Endothelial cell of hepatic sinusoid (primary cell): Measurements from ENCODE around the gene SETBP1.

ENCODE experiments used
- in situ Hi-C: cut with HindIII; loops from 2 replicates; pipeline ENCODE4 v1.10.0; 2017; ENCODE audit warnings: low sequenced_read_pairs

Gene SETBP1

GRCh38 chr18:44893966-44894365 lies 213.3 kb downstream of the SETBP1 start:
- in situ Hi-C loops = no loop called here

GRCh38 chr18:44895176-44895798 lies 214.6 kb downstream of the SETBP1 start:
- in situ Hi-C loops = no loop called here

GRCh38 chr18:44896846-44897245 lies 216.2 kb downstream of the SETBP1 start:
- in situ Hi-C loops = no loop called here

- in situ Hi-C loops = no loop called here
Observed at GRCh38 chr18:44897411-44897810, 216.7 kb downstream of the SETBP1 start.

- in situ Hi-C loops = no loop called here
Observed at GRCh38 chr18:44897816-44898215, 217.1 kb downstream of the SETBP1 start.

- in situ Hi-C loops = no loop called here
Observed at GRCh38 chr18:44898498-44898897, 217.8 kb downstream of the SETBP1 start.

- in situ Hi-C loops = no loop called here
Observed at GRCh38 chr18:44899832-44900231, 219.1 kb downstream of the SETBP1 start.

GRCh38 chr18:44900627-44901026 lies 219.9 kb downstream of the SETBP1 start:
- in situ Hi-C loops = no loop called here

GRCh38 chr18:44901283-44901682 lies 220.6 kb downstream of the SETBP1 start:
- in situ Hi-C loops = no loop called here

GRCh38 chr18:44903327-44903726 lies 222.6 kb downstream of the SETBP1 start:
- in situ Hi-C loops = no loop called here

- in situ Hi-C loops = no loop called here
Observed at GRCh38 chr18:44904768-44905167, 224.1 kb downstream of the SETBP1 start.

- in situ Hi-C loops = no loop called here
Observed at GRCh38 chr18:44909191-44909719, 228.6 kb downstream of the SETBP1 start.

- in situ Hi-C loops = no loop called here
Observed at GRCh38 chr18:44911260-44911659, 230.6 kb downstream of the SETBP1 start.

GRCh38 chr18:44911773-44912172 lies 231.1 kb downstream of the SETBP1 start:
- in situ Hi-C loops = no loop called here

GRCh38 chr18:44912740-44913478 lies 232.2 kb downstream of the SETBP1 start:
- in situ Hi-C loops = no loop called here

- in situ Hi-C loops = no loop called here
Observed at GRCh38 chr18:44914028-44914427, 233.3 kb downstream of the SETBP1 start.

GRCh38 chr18:44915213-44915612 lies 234.5 kb downstream of the SETBP1 start:
- in situ Hi-C loops = no loop called here

GRCh38 chr18:44915661-44916060 lies 235.0 kb downstream of the SETBP1 start:
- in situ Hi-C loops = no loop called here

- in situ Hi-C loops = no loop called here
Observed at GRCh38 chr18:44916429-44917207, 235.9 kb downstream of the SETBP1 start.

GRCh38 chr18:44917216-44918141 lies 236.8 kb downstream of the SETBP1 start:
- in situ Hi-C loops = no loop called here

GRCh38 chr18:44918142-44918476 lies 237.4 kb downstream of the SETBP1 start:
- in situ Hi-C loops = no loop called here
